ENCODE data around the gene TWIST2. TPM values are rescaled to one million over a fixed set of nuclear protein-coding genes. Genes with fewer than 3 reads are reported as not detected.
A peak's percentile ranks its signal among the peaks of the same experiment; 100 is the strongest.

TWIST2 gene
- total RNA-seq, 1 donor from 2014 or later: 1.9 TPM

DNA sequence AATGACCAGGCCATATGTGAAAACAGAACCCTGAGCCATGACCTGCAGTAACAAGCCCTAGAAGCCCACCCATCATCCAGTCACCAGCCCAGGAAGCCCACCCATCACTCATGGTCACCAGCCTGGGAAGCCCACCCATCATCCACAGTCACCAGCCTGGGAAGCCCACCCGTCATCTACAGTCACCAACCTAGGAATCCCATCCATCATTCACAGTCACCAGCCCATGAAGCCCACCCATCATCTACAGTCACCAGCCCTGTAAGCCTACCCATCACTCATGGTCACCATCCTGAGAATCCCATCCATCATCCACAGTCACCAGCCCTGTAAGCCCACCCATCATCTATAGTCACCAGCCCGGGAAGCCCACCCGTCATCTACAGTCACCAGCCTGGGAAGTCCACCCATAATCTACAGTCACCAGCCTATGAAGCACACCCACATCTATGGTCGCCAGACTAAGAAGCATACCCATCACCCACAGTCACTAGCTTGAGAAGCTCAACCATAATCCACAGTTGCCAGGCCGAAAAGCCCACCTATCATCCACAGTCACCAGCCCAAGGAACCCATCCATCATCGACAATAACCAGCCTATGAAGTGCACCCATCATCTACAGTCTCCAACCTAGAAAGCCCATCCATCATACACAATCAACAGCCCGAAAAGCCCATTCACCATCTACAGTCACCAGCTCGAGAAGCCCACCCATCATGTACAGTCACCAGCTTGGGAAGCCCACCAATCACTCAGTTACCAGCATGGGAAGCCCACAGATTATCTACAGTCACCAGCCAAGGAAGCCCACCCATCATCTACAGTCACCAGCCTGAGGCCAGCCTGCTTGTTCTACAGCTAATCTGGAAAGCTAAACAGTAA is 91.9 kb downstream of the TWIST2 start:
- ATAC-seq (ENCODE audit: poor library complexity): no peak
- intact Hi-C loops (cut with DNase I): no loop called here
- DNase-seq: no peak

DNA sequence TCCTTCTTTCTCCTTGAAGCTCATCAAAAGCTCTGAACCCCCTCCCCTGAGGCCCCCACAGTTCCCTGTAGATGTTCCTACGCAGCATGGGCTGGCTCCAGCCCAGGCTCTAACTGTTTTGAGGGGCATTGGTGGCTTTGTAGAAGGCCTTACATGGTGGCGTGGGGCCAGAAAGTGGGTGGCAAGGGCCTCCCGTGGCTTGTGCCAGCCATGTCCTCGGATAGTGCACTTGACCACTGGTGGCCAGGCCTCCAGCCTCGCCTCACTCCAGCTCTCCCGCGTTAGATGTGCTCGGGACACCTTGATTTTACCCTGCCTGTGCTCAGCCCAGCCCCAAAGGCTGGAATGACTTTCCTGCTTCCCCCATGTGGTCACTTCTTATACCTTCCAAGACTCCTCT is 92.9 kb downstream of the TWIST2 start:
- ATAC-seq (ENCODE audit: poor library complexity) (no peak), DNase-seq (no peak)
- intact Hi-C loops (cut with DNase I): no loop called here

DNA sequence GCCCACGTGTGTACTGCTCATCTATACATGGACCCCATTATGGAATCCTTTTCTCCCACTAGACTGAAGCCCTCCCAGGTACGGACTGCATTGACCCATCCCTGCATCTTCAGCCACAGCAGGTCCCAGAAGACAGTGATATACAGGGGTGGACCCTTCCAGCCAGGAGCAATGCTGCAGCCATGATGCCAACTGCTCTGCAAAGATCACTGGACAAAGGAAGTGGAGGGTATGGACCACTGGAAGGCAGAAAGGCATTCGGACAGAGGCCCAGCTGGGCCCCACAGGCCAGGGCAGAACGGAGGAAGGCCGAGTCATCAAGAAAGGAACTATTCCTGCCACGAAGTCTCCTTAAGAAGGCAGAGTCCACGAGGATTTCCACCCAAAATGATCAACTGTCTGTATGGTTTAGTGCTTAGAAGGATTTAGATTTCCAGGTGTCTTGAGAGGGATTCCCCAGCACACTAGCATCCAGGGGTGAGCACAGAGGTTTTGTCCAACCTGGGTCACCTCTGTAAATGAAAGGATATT is 93.4 kb downstream of the TWIST2 start:
- DNase-seq (no peak), ATAC-seq (ENCODE audit: poor library complexity) (no peak)
- intact Hi-C loops (cut with DNase I): no loop called here

DNA sequence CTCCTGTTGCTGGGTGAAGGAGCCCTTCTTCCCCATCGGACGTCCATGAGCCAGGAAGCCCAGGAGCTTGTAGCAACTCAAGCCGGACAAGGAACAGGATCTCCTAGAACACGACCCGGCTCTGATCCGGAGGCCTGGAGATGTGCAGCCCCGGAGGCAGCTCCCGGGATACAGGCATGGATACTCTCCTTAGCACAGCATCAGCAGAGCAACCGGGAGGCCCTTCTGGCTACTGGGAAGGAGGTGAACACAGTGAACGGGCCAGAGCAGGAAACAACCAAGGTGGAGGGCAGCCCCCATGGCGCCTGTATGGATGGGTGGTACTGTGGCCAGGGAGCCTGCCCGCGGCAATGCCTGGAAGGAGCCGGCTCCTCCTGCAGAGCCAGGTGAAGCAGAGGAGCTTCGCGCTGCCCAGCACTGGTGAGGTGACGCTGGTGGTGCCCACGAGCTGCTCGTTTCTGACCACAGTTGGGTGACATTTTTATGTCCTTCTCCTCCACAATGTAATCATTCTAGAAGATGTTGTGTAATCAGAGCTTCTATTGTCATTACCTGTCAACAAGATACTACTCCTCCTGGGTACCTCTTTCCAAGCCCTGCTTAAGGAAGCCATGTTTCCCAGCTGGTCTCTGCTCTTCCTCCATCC is 94.3 kb downstream of the TWIST2 start:
- no peak for DNase-seq
- intact Hi-C loops (cut with DNase I): no loop called here
- ATAC-seq (ENCODE audit: poor library complexity): no peak

DNA sequence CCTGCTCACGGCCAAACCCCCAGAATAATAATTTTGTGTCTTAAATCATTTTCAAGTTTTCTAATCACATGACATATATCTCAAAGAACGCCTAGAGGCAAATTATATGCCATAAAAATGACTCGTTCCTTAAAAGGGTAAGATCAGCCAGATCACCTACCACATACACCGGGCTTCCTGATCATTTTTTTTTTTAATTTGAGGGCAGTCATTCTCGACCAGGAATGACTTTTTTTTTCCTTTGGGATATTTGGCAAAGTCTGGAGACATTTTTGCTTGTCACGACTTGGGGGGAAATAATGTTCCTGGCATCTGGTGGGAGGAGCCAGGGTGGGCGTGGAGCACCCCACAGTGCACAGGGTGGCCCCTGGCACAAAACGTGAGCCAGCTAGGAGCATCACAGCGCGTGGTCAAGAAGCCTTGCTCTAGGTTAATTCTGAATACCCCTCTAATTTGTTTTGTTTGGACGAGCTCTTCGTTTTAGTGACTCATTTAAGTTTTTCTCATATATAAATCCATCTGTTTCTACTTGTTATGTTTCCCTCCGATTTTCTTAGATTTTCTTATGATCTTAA is 94.9 kb downstream of the TWIST2 start:
- ATAC-seq (ENCODE audit: poor library complexity) (no peak), DNase-seq (no peak)
- intact Hi-C loops (cut with DNase I): no loop called here

DNA sequence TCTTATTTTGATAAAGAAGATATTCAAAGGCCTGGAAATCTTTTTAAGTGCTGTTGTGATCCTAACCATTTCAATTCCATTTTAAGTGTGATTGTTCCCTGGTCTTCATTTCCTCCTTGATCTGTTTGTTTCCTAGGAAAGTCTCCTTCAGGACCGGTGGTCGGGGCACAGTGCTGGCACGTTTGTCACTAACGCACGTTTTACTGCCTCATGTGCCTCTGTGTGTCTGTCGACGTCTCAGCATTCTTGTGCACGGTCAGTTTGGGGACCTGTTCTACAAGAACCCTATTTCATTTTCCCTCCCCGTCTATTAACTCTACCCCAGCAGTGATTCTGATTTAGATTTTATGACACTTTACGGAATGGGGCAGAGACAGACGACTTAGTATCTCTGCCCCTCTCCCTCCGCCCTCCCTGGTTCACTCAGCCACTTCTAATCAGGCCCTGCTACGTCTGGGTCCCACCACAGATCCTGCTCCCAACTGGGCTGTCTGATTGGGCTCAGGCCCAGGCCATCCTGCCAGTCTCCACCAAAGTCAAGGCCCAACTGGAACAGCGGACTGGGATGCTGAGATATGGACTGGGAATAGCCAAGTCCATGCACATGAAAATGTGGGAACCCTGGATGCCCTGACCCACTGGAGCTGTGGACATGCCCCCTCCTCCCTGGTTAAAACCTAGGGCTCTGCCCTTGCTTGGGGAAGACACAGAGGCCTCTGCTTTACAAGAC is 95.6 kb downstream of the TWIST2 start:
- no peak for ATAC-seq (ENCODE audit: poor library complexity)
- intact Hi-C loops (cut with DNase I): no loop called here
- DNase-seq: no peak

DNA sequence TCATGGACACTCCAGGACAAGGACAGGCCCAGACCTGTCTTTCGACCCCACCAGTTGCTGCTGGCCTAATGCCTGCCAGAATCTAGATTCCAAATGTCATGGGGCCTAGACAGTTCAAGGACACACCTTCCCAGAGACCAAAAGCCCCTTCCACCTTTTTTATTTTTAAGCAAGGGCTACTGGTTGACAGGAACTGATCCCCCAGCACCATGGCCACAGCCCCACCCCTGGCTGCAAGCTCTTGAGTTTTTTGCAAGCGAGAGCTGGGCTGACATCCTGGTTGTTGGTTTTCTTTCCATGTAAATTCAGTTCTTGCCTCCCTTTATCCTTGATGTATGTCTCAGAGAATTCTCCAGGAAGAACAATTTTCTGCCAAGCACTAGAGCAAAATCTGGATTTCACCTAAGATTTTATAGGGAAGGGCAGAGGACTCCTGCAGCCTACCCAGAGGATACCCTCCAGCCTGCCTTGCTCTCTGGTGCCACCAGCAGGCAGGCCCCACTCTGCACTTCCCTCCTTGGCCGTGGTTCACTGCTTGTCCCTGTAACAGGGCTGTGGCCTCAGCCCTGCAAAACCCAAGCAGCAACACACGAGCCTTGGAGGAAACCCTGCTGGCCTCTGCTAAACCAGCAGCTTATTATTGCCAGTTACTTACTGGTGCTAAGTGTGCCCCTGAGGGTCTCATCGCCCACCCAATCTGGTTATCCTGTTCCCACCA is 97.7 kb downstream of the TWIST2 start:
- ATAC-seq (ENCODE audit: poor library complexity): peak; percentile 89
- intact Hi-C loops (cut with DNase I): no loop called here

DNA sequence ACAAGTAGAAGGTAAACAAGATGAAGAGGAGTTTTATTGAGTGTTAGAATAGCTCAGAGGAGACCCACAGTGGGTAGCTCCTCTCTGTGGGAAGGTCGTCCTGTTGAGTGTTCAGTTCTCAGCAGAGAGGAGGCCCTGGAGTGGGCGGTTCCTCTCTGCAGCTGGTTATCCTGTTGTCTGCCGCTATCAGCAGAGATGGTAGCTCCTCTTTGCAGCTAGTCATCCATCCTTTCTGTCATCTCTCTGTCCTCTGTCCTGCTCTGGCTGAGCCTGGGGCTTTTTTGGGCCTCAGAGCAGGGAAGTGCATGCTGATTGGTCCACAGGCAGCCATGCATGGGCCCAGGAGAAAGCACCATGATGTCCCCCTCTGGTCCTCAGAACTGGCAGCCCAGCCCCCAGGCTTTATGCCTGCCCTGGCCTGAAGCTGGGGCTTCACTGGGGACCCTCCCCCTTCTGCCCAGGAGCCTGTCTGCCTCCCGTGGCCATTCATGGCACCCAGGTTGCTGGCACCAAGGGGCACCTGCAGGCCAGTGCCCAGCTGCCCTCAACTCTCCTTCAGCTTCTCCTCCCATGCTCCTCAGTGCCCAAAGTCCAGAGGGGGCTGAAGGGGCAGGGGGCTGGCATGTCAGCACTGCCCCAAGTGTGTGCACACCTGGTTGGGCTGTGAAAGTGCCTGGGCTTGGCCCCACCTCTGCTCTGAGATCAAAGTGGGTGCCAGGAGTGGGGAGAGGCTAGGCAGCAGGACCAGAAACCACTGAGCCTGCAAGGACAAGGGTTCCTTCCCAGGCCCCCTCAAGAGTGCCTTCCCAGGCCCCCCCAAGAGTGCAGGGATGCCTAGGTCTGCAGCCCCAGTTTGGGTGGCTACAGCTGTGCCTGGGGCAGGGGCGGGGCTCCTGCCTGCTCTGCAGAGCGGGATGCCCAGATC is 98.7 kb downstream of the TWIST2 start:
- intact Hi-C loops (cut with DNase I): no loop called here
- ATAC-seq (ENCODE audit: poor library complexity): no peak
- no peak for DNase-seq

More for the DNA sequence above, 97.7 kb downstream of the TWIST2 start:
- peak; percentile 79 for DNase-seq

DNA sequence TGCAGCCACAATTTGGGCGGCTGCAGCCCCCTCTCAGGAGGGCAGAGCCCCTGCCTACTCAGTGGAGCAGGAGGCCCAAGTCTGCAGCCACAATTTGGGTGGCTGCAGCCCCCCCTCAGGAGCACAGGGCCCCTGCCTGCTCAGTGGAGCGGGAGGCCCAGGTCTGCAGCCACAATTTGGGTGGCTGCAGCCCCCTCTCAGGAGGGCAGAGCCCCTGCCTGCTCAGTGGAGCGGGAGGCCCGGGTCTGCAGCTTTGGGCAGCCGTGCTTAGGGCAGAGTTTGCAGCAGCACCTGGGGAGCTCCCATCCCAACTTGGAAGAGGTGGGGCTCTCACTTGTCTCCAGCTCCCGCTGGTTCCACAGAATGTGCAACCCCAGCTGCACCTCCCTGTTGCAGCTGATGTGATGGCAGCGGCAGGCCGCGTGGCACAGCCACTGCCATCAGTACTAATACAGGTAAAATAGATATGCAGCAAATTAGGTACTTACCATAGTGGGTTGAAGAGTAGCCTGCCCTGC is 99.4 kb downstream of the TWIST2 start:
- DNase-seq (no peak), ATAC-seq (ENCODE audit: poor library complexity) (no peak)
- intact Hi-C loops (cut with DNase I): no loop called here

DNA sequence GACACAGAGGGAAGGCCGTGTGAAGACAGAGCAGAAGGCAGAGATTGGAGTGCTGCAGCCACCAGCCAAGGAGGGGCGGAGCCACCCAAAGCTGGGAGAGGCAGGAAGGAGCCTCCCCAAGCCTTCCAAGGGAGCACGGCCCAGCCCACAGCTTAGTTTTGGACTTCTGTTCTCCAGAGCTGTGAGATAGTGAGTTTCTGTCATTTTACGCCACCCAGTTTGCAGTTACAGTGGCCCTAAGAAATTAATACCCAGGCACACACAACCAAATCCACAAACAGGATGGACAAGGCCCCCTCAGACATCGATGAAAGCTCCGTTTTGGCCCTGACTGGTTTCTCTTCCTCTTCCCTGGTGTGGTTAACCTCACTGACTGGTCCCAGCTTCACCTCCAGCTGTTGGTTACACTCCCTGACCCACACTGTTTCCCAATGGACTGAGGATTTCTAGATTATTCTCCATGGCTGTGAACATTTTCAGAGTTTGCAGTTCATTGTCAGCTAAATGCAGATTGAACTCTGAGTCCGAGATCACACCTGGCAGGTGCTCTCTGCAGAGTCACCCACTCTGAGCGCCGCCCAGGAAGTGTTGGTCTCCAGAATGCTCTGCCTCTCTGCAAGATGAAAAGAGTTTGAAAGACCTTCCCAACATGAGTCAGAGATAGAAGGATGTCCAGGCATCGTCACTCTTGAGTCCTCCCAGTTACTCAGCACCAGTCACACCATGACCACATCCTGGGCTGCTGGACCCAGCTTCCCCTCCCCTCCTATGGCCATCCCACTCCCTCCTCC is 100.2 kb downstream of the TWIST2 start:
- intact Hi-C loops (cut with DNase I): no loop called here
- DNase-seq (peak; percentile 77), ATAC-seq (ENCODE audit: poor library complexity) (peak; percentile 82)

DNA sequence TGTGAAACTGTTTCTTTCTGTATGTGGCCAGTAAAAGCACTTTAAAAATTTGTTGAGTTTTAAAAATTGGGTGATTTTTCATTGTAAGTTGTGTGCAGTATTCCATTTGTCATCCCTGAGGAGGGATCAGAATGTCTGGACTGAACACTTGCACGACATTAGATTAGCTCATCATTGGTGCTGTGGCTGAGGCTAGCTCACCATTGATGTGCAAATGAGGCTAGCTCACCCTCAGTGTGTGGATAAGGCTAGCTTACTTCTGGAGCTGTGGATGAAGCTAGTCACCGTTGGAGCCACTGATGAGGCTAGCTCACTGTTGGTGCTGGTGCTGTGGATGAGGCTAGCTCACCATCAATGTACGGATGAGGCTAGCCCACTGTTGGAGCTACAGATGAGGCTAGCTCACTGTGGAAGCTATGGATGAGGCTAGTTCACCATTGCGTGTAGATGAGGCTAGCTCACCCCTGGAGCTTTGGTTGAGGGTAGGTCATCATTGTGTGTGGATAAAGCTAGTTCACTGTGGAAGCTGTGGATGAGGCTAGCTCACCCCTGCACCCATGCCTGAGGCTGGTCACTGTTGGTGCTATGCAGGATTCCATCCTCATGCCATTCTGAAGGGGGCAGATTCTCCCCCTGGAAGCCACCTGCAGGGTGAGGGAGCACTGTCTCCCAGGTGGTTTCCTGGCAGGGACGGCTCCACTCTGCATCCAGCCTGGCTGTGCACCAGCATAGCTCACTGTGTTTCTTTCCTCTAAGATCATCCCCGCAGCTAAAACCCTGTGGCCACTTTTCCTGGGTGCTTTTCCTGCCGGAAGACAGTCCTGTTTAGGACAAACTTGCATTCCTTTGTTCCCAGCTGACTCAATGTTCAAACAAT is 101.1 kb downstream of the TWIST2 start:
- intact Hi-C loops (cut with DNase I): no loop called here
- ATAC-seq (ENCODE audit: poor library complexity) (no peak), DNase-seq (no peak)

DNA sequence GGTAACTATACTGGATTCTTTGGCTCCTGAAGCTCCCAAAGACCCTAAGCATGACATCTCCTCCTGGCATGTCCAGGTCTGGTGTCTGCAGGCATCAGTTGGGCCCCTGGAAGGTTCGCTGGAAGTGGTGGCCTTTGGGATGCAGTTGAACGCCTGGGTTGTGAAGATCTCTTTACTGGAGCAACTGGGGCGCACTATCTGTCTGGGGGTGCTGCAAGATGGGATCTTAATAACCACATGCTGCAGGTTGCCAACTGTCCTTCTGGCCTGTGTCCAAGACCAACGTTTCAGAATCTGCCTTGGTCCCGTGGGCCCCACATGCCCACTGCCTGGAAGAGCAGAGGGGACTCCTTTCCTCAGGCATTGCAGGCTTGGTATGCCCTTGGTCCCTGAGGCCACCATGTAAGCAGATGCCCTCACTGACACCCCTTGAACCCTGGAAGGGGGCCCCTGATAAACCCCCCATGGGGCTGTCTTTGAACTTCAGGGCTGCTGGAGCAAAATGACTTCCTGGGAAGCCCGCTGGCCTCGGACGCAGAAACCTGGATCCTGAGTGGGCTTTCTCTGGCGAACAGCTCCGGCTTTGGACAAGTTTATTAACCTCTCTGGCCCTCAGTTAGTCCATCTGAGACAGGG is 101.9 kb downstream of the TWIST2 start:
- DNase-seq: no peak
- intact Hi-C loops (cut with DNase I): no loop called here

DNA sequence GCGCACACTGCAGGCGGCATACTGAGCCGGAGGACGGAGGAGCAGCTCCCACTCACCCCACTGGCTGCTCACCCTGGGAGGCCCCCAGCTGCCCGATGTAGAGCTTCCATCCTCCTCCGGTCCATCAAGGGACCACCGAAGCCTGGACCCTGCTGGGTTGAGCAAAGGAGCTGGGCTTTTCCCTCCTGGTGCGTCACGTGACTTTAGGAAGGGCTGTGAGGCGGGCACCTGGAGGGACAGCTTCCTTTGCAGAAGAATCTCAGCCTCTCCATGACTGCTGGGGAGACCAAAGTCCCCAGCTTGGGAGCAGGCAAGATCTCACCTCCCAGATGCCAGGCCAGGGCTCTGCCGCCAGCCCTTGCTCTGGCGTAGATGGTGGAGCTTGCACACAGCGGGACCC is 102.7 kb downstream of the TWIST2 start:
- ATAC-seq (ENCODE audit: poor library complexity) (no peak), DNase-seq (no peak)
- intact Hi-C loops (cut with DNase I): no loop called here

More for the DNA sequence above, 101.9 kb downstream of the TWIST2 start:
- ATAC-seq (ENCODE audit: poor library complexity): no peak

DNA sequence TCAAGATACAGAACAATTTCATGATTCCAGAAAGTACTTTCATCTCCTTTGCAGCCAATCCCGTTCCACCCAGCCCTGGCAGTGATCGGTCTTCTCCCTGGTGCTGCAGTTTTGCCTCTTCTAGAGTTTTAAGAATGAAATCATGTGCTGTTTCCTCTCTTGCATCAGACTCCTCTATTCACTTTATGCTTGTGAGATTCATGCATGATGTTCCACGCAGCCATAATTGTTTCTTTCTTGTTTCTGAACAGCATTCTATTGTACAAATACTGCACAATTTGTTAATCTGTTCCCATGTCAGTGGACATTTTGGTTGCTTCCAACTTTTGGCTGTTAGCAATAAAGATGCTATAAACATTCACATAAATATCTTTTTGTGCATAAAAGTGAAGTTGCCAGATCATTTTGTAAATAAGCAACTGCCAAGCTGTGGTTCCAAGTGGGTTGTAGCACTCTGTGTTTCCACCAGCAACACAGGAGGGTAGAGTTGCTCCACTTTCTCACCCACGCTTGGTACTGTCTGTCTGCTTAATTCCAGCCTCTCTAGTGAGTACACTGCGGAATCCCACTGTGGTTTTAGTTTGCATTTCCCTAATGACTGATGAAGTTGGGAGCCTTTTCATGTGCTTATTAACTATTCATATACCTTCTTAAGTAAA is 104.5 kb downstream of the TWIST2 start:
- ATAC-seq (ENCODE audit: poor library complexity): no peak

More for the DNA sequence above, 104.5 kb downstream of the TWIST2 start:
- intact Hi-C loops (cut with DNase I): no loop called here
- no peak for DNase-seq

All from Right ventricle myocardium superior (tissue), 1 donor.